Measurements from ENCODE around the gene NFS1.
"Not testable (repeated sequence)": the region's sequence is repeated elsewhere in the genome, so short reads cannot be mapped to it uniquely, and the experiment has no call there.

The NFS1 gene

DNA sequence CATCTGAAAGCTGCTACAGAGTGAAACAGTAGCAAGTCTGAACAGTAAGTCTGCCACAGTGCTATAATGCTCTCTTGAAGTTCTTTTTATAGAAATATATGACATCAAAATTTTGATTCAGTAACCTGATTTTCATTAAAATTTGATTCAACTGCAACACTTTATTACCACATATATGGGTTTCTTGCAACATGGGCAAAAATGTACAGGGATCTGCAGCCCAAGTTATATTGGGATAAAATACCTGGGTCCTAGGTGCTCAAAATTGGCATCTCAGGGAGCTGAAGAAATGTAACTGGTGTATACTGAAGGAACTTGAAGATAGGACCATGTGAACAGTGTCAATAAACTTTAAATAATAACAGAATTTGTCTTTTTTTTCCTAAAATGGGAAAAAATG, 10.9 kb upstream of the NFS1 start:
- in situ Hi-C loops (cut with HindIII; ENCODE audit: low sequenced_read_pairs) = no loop called here

DNA sequence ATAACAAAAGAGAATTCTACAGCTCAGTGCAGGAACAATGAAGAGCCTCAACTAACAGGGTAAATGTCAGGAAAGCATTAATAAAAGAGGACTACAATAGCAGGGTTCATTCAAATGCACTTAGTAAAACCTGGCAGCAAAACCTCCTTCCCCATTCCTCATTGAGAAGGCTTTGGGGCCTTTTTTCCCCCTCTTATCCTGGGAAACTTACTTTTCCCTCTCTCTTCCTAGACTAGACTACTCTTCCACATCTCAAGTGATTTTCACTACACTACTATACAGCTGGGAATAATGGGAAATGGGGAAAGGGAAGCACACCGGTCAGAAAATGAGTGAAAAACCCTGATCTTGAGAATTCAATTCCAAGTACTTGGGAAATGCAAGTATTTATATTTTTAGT, 10.1 kb upstream of the NFS1 start:
- in situ Hi-C loops (cut with HindIII; ENCODE audit: low sequenced_read_pairs) = no loop called here

- in situ Hi-C loops (cut with HindIII; ENCODE audit: low sequenced_read_pairs) = no loop called here
These were observed 9.3 kb upstream of the NFS1 start for GRCh38 chr20:35708502-35708901.

DNA sequence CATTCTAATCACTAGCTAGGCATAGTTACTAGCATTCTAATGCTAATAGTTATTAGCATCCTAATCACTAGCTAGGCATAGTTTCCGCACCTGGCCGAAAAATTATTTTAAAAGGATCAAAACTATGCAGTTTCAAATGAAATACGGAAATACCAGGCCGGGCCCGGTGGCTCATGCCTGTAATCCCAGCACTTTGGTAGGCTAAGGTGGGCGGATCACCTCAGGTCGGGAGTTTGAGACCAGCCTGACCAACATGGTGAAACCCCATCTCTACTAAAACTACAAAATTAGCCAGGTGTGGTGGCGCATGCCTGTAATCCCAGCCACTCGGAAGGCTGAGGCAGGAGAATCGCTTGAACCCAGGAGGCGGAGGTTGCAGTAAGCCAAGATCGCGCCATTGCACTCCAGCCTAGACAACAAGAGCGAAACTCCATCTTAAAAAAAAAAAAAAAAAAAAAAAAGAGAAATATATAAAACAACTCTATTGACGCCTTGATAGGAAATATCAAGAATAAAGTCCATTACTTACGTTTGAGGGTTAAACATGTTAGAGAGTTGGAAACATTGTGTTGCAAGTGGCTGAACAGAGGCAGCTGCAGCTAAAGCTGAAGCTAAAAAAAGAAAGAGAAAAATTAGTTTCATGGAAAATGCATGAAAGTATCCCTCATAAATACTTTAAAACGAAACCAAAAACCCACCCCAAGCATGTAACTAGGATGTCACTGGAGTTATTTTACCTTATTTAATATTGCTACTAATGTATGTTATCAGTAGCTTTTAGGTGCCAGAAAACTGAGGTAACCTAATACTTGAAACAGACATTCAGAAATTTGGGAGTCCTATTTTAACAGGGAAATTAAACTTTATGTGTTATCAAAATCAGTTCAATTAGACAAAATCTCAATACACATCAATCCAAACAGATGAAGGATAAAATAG, 7.7 kb upstream of the NFS1 start:
- in situ Hi-C loops (cut with HindIII; ENCODE audit: low sequenced_read_pairs) = not testable (repeated sequence)

DNA sequence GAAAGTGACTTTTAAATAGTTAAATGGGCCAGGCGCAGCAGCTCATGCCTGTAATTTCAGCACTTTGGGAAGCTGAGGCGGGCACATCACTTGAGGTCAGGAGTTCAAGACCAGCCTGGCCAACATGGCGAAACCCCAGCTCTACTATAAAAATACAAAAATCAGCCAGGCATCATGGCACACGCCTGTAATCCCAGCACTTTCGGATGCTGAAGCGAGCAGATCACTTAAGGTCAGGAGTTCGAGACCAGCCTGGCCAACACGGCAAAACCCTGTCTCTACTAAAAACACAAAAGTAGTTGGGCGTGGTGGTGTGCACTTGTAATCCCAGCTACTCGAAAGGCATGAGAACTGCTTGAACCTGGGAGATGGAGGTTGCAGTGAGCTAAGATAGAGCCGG, 6.7 kb upstream of the NFS1 start:
- in situ Hi-C loops (cut with HindIII; ENCODE audit: low sequenced_read_pairs) = not testable (repeated sequence)

DNA sequence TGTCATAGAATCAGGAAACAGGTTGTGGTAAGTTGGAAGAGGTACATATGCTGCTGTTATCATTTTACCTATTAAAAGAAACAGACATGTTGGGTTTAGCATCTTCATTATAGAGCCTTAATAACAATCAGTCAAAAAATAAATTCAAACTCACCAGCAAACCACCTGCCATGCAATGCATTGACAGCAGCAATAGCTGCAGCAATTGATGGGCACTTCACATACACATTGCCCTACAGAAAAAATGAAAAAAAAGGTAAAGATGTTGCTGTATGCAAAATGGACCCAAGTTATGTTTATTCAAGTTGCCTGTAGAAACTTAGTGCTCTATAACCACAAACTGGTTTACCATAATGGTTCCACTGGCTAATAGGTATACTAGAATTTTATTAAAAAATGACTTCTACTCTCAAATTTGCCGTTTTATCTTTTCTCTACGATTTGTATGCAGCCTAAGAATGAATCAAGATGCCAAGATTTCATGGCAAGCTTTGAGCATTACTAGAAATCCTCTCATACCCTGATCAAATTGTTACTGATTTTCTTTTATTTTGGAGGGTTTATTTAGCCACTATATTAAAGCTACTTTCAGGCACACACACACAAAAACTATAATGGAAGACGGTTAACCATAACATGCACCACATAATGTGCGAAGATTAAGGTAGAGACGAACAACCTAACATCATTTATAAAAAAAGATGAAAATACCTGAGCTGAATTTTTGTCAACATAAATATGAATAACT, 5.5 kb upstream of the NFS1 start:
- in situ Hi-C loops (cut with HindIII; ENCODE audit: low sequenced_read_pairs) = no loop called here

DNA sequence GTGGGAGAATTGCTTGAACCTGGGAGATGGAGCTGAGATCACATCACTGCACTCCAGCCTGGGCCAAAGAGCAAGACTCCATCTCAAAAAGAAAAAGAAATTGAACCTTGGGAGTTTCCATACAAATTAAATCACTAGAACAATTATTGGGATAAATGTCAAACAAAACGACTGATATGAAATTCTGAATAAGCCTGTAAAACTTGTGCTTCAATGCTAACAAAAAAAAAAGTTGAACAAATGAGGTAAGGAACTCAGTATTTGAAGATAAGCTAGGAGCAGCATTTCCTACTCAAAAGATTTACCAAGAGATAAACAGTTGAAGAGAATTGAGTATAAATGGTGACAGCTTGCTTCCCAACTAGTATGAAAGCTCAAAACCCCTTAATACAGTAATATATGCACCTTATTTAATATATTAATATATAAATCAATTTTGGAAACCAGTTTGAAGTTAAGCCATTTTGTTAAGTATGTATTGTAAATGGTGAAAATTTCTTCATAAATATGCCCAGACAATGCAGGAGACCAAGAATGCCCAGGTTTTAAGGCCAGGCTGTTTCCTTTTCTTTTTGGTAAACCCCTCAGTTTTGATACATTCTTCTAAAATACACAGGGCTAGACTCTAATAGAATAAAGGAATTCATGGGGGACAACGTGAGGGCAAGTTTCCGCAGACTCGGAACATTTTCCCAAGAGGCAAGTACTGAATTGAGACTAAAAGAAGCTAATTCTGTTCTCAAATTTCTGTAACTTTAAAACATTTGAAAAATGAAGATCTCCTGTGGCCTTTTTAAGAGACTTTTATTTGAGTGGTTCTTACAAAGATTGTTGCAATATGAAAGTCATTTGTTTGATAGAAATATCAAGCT, 3.9 kb upstream of the NFS1 start:
- in situ Hi-C loops (cut with HindIII; ENCODE audit: low sequenced_read_pairs) = no loop called here

- in situ Hi-C loops (cut with HindIII; ENCODE audit: low sequenced_read_pairs) = no loop called here
These were observed 3.1 kb upstream of the NFS1 start for GRCh38 chr20:35702051-35702823.

GRCh38 chr20:35700625-35701148, 1.5 kb upstream of the NFS1 start:
- in situ Hi-C loops (cut with HindIII; ENCODE audit: low sequenced_read_pairs) = no loop called here

DNA sequence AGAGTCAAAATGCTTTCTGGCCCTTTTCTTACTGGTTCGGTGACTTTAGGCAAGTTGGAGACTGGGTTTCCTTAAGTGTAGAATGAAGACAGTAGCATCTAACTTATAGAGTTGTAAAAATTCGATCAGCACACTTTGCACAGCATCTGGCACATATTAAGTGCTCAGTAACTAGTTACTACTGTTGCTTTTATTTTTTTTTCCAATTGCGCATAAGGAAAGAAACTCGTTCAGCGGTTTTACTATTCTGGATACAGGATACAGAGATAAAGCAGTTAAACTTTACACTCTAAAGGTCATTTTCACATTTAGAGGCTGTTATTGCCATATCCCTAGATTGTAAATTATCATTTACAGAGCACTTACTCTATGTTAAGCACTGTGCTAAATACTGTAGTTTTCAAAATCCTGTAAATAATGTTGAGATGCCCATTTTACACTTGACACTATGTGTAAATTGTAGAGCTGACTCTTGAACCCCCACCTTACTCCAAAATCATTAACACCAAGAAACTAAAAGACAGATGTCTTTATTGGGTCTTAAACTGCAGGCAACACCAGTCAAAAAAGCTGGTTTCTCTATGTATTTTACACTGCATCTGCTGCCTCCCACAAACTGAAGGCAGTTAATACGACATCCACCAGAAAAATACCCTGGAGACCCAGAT, 939 bp upstream of the NFS1 start:
- in situ Hi-C loops (cut with HindIII; ENCODE audit: low sequenced_read_pairs) = no loop called here

GRCh38 chr20:35698298-35699126, 640 bp downstream of the NFS1 start:
- in situ Hi-C loops (cut with HindIII; ENCODE audit: low sequenced_read_pairs) = no loop called here

DNA sequence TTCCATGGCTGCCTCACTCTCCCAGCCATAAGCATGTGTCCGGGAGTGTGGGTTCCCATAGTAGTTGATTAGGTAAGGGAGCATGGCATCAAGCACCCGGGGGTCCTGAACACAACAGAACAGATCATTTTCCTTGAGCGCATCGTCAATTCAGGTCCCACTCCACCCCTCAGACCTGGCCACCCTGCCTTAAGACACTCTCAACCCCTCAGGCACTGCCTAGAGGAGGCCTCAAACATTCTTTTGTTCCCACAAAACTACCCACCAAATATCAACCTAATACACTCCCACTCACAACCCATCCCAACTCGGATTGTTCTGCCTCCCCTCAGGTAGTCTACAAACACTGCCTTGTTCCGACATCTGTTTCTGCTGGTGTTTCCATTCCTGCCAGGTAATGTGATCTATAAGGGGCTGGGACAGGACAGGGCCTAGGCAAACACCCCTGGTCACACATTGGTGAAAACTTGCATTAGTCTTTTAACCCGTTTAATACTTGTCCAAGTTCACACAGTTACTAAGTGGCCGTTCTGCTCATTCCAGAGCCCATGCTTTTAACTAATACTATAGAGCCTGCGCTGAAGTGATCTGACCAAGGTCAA, 1.4 kb downstream of the NFS1 start:
- in situ Hi-C loops (cut with HindIII; ENCODE audit: low sequenced_read_pairs) = no loop called here

DNA sequence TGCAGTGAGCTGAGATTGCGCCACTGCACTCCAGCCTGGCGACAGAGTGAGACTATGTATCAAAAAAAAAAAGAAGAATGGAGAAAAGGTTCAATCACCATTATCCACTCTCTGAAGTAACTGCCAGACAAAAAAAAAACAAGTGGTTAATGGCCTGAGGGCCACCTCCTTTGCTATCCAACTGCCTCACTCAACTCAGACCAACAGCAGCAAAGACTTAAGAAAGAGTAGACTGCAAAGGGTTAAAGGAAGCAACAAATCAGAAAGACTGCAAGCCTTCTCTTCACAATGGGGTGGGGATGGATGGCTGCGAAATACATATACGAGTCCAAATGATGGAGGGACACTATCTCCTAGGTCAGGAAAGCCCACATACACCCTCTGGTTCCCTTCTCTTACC, 3.2 kb downstream of the NFS1 start:
- in situ Hi-C loops (cut with HindIII; ENCODE audit: low sequenced_read_pairs) = no loop called here

DNA sequence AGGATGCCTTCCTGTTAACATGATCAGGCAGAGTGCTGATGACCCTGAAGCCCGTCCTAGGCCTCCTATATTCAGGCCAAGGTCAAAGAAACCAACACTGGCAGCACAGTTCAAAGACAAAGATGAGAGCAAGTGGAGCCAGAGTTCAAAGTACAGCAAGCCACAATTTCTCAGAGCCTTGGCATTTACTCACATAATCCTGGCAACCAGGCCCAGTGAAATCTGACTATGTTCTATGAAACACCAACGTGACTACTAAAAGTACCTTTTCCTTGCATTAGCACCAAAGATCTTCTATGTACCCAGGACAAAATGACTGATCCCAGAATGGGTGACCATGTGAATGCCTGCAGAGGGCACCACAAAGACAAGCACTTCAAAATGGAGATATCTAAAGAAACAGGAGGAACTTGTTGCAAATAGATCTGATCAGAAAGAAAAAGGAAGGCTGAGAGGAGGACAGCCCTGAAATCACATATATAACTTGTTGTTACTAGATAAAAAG, 3.9 kb downstream of the NFS1 start:
- in situ Hi-C loops (cut with HindIII; ENCODE audit: low sequenced_read_pairs) = no loop called here

- in situ Hi-C loops (cut with HindIII; ENCODE audit: low sequenced_read_pairs) = no loop called here
These were observed 8.9 kb downstream of the NFS1 start for GRCh38 chr20:35690265-35690664.

DNA sequence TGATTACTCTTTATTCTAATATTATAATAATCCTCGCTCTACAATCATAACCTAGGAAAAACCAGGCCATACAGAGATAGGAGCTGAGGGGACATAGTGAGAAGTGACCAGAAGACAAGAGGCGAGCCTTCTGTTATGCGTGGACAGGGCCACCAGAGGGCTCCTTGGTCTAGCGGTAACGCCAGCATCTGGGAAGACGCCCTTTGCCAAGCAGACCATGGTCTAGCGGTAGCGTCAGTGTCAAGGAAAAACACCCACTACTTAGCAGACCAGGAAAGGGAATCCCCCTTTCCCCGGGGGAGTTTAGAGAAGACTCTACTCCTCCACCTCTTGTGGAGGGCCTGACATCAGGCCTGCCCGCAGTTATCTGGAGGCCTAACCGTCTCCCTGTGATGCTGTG, 12.3 kb downstream of the NFS1 start:
- in situ Hi-C loops (cut with HindIII; ENCODE audit: low sequenced_read_pairs) = not testable (repeated sequence)

- in situ Hi-C loops (cut with HindIII; ENCODE audit: low sequenced_read_pairs) = not testable (repeated sequence)
These were observed 13.8 kb downstream of the NFS1 start for GRCh38 chr20:35685368-35685767.

- in situ Hi-C loops (cut with HindIII; ENCODE audit: low sequenced_read_pairs) = no loop called here
These were observed 17.2 kb downstream of the NFS1 start for GRCh38 chr20:35681960-35682359.

Measured in DLD1 (cell line).